Measurements from ENCODE around the gene KSR1. TPM values are rescaled to one million over a fixed set of nuclear protein-coding genes. Genes with fewer than 3 reads are reported as not detected.
"Not testable (repeated sequence)": the region's sequence is repeated elsewhere in the genome, so short reads cannot be mapped to it uniquely, and the experiment has no call there.

Gene KSR1
- polyA plus RNA-seq (2013, experiment 1 of 2), result 36.6 TPM
- polyA plus RNA-seq (2013, experiment 2 of 2), result 34.5 TPM

DNA sequence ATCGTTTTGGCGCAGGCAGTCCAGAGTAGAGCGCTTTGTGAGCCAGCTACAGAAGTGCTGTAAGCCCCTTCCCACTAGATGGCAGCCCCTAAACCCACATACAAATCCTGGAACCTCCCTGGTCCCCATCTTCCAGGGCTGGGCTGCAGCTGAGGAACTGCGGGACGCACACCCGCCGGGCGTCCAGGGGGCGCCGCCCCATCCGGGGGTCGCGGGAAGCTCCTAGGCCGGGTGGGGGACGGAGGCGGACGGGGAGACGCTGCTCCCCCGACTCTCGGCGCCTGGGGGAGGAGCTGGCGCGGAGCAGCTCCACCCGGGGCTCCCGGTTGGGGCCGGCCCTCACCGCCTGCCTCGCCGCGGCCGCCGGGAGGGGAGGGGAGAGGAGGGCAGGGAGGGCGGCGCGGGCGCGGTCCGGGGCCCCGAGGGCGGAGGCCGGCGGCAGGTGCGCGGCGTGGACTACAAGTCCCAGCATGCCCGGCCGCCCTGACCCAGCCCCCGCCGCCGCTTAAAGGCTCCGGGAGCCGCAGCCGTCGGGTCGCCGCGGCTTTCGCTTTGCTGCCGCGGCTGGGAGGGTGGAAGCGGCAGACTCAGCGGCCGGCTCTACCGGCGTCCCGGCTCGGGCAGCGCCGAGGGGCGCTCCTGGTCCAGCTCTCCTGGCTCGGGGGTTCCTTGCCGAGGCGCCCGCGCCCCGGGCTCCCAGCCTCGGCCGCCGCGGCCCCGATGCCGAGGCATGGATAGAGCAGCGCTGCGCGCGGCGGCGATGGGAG lies at the start of gene KSR1:
TSS of gene KSR1 (plus strand) at position 535 of the 767 bp plus-strand sequence. CDS start at position 731, 196 bp downstream.
- Histone ChIP-seq H3K27me3 (ENCODE audit: insufficient read depth, low read length, poor library complexity) (no peaks in the 10 kb centered on the region), H4K5ac (ENCODE audit: low read length) (no peak within 1 kb of the TSS), H3K56ac (ENCODE audit: low read length) (peak within 1 kb of the TSS; percentile 94), H3K27ac (ENCODE audit: low read depth, low read length) (no peak within 1 kb of the TSS), H2BK120ac (ENCODE audit: low read depth, low read length) (no peak within 1 kb of the TSS), H3K23ac (ENCODE audit: low read length) (no peak within 1 kb of the TSS), H4K8ac (ENCODE audit: low read depth, low read length) (no peak within 1 kb of the TSS), H2BK15ac (replicated peaks; ENCODE audit: low read depth) (no peak within 1 kb of the TSS), H3K4me3 (ENCODE audit: low read length) (peak within 1 kb of the TSS; percentile 73), H3K9ac (ENCODE audit: low read length) (peak within 1 kb of the TSS; percentile 90), H3K79me1 (ENCODE audit: low read length) (peaks cover 14% of the 10 kb centered on the region), H3K36me3 (ENCODE audit: control insufficient read depth, insufficient read depth, low read length) (no peaks in the 10 kb centered on the region), H3K4ac (ENCODE audit: low read depth, low read length) (peak within 1 kb of the TSS; percentile 72), H3K18ac (ENCODE audit: low read length) (peak within 1 kb of the TSS; percentile 92), H3K4me1 (ENCODE audit: control insufficient read depth, low read depth, low read length) (peaks cover 14% of the 10 kb centered on the region), H3K4me2 (ENCODE audit: low read length) (peak within 1 kb of the TSS; percentile 80), H2BK5ac (ENCODE audit: low read length) (no peak within 1 kb of the TSS), H3K79me2 (ENCODE audit: control insufficient read depth, insufficient read depth, low read length) (peaks cover 36% of the 10 kb centered on the region), H2AK5ac (ENCODE audit: low read length) (no peak within 1 kb of the TSS)
- DNase-seq, result peak; percentile 92
- no CpG with 5 or more reads among the region's 88 CpGs for WGBS (ENCODE audit: extremely low coverage, insufficient coverage, low lambda C conversion rate)

DNA sequence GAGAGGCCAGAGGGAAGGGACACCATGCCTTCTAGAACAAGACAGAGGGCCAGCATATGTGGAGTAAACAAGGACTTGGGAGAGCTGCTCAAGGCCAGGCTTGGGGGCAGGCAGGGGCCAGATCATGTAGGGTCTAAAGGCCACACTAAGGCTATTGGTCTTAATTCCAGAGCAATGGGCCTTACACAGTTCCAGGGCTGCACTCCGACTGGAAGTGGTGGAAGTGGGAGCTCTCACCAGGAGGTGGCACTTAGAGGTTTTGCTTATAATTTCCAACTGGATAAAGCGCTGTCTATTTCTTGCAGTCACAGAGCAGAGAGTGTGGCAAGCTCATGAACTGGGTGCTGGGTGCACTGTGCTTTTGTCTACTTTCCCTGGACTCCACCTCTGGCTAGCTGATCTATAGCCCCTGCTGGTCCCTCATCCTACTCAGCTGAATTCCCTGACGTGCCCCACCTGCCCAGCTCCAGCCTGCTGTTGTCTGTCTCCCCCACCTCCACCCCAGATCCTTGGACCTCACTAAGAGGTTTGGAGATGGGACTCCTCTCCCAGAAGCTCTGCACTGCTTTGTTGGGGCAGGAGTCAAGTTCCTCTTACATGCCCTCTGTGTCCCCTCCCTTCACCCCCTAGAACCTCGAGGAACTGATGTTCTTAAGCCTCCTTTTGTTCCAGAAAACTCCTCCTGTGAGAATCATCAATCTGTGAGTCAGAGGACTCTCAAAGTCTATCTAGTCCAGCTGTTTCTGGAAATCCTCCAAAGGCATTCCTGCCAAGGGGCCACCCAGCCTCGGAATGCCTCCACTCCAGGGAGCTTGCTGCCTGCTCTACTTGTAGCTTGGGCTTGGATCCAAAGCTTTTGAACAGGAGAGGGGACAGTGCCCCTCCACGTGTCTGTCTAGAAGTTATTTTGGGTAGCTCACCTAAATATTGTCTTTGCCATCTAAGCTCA lies 48.1 kb upstream of the KSR1 start:
- Histone ChIP-seq H3K9ac (ENCODE audit: low read length) (no peak overlapping the region), H2BK120ac (ENCODE audit: low read depth, low read length) (no peak overlapping the region), H3K79me2 (ENCODE audit: control insufficient read depth, insufficient read depth, low read length) (no peaks in the 10 kb centered on the region), H2AK5ac (ENCODE audit: low read length) (no peak overlapping the region), H3K27me3 (ENCODE audit: insufficient read depth, low read length, poor library complexity) (no peaks in the 10 kb centered on the region), H4K5ac (ENCODE audit: low read length) (no peak overlapping the region), H3K4me1 (ENCODE audit: control insufficient read depth, low read depth, low read length) (no peaks in the 10 kb centered on the region), H3K4me2 (ENCODE audit: low read length) (no peak overlapping the region), H3K18ac (ENCODE audit: low read length) (no peak overlapping the region), H2BK5ac (ENCODE audit: low read length) (no peak overlapping the region), H3K4me3 (ENCODE audit: low read length) (no peak overlapping the region), H3K23ac (ENCODE audit: low read length) (peak overlapping the region; percentile 35), H3K4ac (ENCODE audit: low read depth, low read length) (no peak overlapping the region), H3K27ac (ENCODE audit: low read depth, low read length) (no peak overlapping the region), H4K8ac (ENCODE audit: low read depth, low read length) (no peak overlapping the region), H2BK15ac (replicated peaks; ENCODE audit: low read depth) (no peak overlapping the region), H3K36me3 (ENCODE audit: control insufficient read depth, insufficient read depth, low read length) (no peaks in the 10 kb centered on the region), H3K79me1 (ENCODE audit: low read length) (no peaks in the 10 kb centered on the region), H3K56ac (ENCODE audit: low read length) (no peak overlapping the region)
- WGBS (ENCODE audit: extremely low coverage, insufficient coverage, low lambda C conversion rate), result no CpG with 5 or more reads among the region's 6 CpGs
- DNase-seq, result peak; percentile 26

DNA sequence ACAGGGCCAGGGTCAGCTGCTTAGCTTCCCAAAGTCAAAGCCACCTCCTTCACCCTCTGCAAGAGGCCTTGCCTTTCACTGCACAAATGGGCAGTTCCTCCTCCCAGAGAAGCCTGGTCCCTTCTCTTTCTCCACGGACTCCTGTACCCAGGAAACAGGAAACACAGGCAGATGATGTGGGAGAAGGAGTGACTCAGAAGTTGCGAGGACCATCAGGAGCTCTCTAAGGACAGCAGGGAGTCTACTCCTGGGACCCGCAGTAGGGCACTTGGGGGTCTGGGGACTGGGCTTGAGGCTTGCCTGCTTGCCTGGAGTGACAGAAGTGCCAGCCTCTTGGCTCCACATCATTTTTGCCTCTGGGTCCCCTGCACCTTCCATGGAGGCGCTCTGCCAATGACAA lies 47.4 kb upstream of the KSR1 start:
- Histone ChIP-seq H3K18ac (ENCODE audit: low read length) (no peak overlapping the region), H4K5ac (ENCODE audit: low read length) (no peak overlapping the region), H2BK120ac (ENCODE audit: low read depth, low read length) (no peak overlapping the region), H4K8ac (ENCODE audit: low read depth, low read length) (no peak overlapping the region), H3K79me2 (ENCODE audit: control insufficient read depth, insufficient read depth, low read length) (no peaks in the 10 kb centered on the region), H3K23ac (ENCODE audit: low read length) (no peak overlapping the region), H3K9ac (ENCODE audit: low read length) (no peak overlapping the region), H2BK5ac (ENCODE audit: low read length) (no peak overlapping the region), H2AK5ac (ENCODE audit: low read length) (no peak overlapping the region), H3K79me1 (ENCODE audit: low read length) (no peaks in the 10 kb centered on the region), H3K56ac (ENCODE audit: low read length) (no peak overlapping the region), H3K27ac (ENCODE audit: low read depth, low read length) (no peak overlapping the region), H3K4me1 (ENCODE audit: control insufficient read depth, low read depth, low read length) (no peaks in the 10 kb centered on the region), H3K27me3 (ENCODE audit: insufficient read depth, low read length, poor library complexity) (no peaks in the 10 kb centered on the region), H3K4me3 (ENCODE audit: low read length) (no peak overlapping the region), H3K4me2 (ENCODE audit: low read length) (no peak overlapping the region), H2BK15ac (replicated peaks; ENCODE audit: low read depth) (no peak overlapping the region), H3K4ac (ENCODE audit: low read depth, low read length) (no peak overlapping the region), H3K36me3 (ENCODE audit: control insufficient read depth, insufficient read depth, low read length) (no peaks in the 10 kb centered on the region)
- no CpG with 5 or more reads among the region's 4 CpGs for WGBS (ENCODE audit: extremely low coverage, insufficient coverage, low lambda C conversion rate)
- no peak for DNase-seq

DNA sequence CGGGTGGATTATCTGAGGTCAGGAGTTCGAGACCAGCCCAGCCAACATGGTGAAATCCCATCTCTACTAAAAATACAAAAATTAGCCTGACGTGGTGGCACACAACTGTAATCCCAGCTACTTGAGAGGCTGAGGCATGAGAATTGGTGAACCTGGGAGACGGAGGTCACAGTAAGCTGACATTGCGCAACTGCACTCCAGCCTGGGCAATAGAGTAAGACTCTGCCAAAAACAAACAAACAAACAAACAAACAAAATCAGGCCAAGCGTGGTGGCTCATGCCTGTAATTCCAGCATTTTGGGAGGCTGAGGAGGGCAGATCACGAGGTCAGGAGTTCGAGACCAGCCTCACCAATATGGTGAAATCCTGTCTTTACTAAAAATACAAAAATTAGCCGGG lies 44.1 kb upstream of the KSR1 start:
- H3K18ac ChIP-seq (ENCODE audit: low read length); H3K4me2 ChIP-seq (ENCODE audit: low read length); H2AK5ac ChIP-seq (ENCODE audit: low read length); H3K36me3 ChIP-seq (ENCODE audit: control insufficient read depth, insufficient read depth, low read length); H3K9ac ChIP-seq (ENCODE audit: low read length); H2BK5ac ChIP-seq (ENCODE audit: low read length); H3K27ac ChIP-seq (ENCODE audit: low read depth, low read length); H2BK15ac ChIP-seq (replicated peaks; ENCODE audit: low read depth); H3K23ac ChIP-seq (ENCODE audit: low read length); H3K79me1 ChIP-seq (ENCODE audit: low read length); H3K4me3 ChIP-seq (ENCODE audit: low read length); H3K4ac ChIP-seq (ENCODE audit: low read depth, low read length); H4K5ac ChIP-seq (ENCODE audit: low read length); H3K4me1 ChIP-seq (ENCODE audit: control insufficient read depth, low read depth, low read length); H2BK120ac ChIP-seq (ENCODE audit: low read depth, low read length); DNase-seq; H3K27me3 ChIP-seq (ENCODE audit: insufficient read depth, low read length, poor library complexity); H3K56ac ChIP-seq (ENCODE audit: low read length); H4K8ac ChIP-seq (ENCODE audit: low read depth, low read length); H3K79me2 ChIP-seq (ENCODE audit: control insufficient read depth, insufficient read depth, low read length): not testable (repeated sequence)
- WGBS (ENCODE audit: extremely low coverage, insufficient coverage, low lambda C conversion rate), result no CpG with 5 or more reads among the region's 9 CpGs

DNA sequence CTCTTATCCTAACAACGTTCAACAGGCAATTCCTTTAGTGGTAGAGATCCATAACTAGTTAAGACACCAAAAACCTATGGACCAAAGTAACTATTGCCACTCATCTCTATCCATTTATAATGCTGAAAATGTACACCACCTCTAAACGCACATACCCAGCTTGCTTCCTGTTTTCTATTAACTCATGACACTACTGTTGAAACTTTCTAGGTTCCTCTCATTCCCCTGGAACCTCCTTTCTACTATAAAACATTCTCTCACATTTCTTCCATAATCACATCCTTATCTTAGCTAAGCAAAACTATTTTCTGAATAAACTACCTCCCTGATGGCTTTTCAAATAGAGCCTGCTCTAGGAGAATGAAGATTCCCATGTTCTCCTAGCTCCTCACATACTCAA lies 42.9 kb upstream of the KSR1 start:
- H3K79me2 ChIP-seq (ENCODE audit: control insufficient read depth, insufficient read depth, low read length), result no peaks in the 10 kb centered on the region
- no peak for DNase-seq
- no peak overlapping the region for H3K9ac ChIP-seq (ENCODE audit: low read length)
- no peak overlapping the region for H2BK5ac ChIP-seq (ENCODE audit: low read length)
- no peak overlapping the region for H3K4me3 ChIP-seq (ENCODE audit: low read length)
- H3K56ac ChIP-seq (ENCODE audit: low read length), result no peak overlapping the region
- no peak overlapping the region for H2AK5ac ChIP-seq (ENCODE audit: low read length)
- no peak overlapping the region for H3K27ac ChIP-seq (ENCODE audit: low read depth, low read length)
- H3K36me3 ChIP-seq (ENCODE audit: control insufficient read depth, insufficient read depth, low read length), result no peaks in the 10 kb centered on the region
- no peaks in the 10 kb centered on the region for H3K79me1 ChIP-seq (ENCODE audit: low read length)
- no peak overlapping the region for H4K5ac ChIP-seq (ENCODE audit: low read length)
- H2BK15ac ChIP-seq (replicated peaks; ENCODE audit: low read depth), result no peak overlapping the region
- H3K4me1 ChIP-seq (ENCODE audit: control insufficient read depth, low read depth, low read length), result no peaks in the 10 kb centered on the region
- no peaks in the 10 kb centered on the region for H3K27me3 ChIP-seq (ENCODE audit: insufficient read depth, low read length, poor library complexity)
- no peak overlapping the region for H2BK120ac ChIP-seq (ENCODE audit: low read depth, low read length)
- no CpG with 5 or more reads among the region's 2 CpGs for WGBS (ENCODE audit: extremely low coverage, insufficient coverage, low lambda C conversion rate)
- no peak overlapping the region for H3K4ac ChIP-seq (ENCODE audit: low read depth, low read length)
- H3K18ac ChIP-seq (ENCODE audit: low read length), result no peak overlapping the region
- no peak overlapping the region for H3K23ac ChIP-seq (ENCODE audit: low read length)
- no peak overlapping the region for H3K4me2 ChIP-seq (ENCODE audit: low read length)
- H4K8ac ChIP-seq (ENCODE audit: low read depth, low read length), result no peak overlapping the region
